Fibroblast of lung (primary cell): ENCODE data around the gene UBAP2. TPM values are rescaled to one million over a fixed set of nuclear protein-coding genes. Genes with fewer than 3 reads are reported as not detected.

ENCODE experiments used
- DNase-seq, 2 donors: peaks; one replicate each; pipeline versions ENCODE4 v3.0.0 to v3.0.0-alpha.2; 2010; ENCODE audit warnings: low read depth in 2 of 2
- H2AFZ ChIP-seq: 2 replicates; pipeline ENCODE4 v1.5.1; 2012; ENCODE audit warnings: low read length, control low read depth, inconsistent platforms
- H3K27ac ChIP-seq: 2 replicates; pipeline ENCODE4 v1.5.1; 2011; ENCODE audit warnings: low read length, control low read depth; ENCODE audit not compliant: insufficient read depth
- H3K27me3 ChIP-seq: 2 replicates; pipeline ENCODE4 v1.5.1; 2011; ENCODE audit warnings: mild to moderate bottlenecking, low read length; ENCODE audit not compliant: control insufficient read depth, insufficient read depth
- H3K36me3 ChIP-seq: 2 replicates; pipeline ENCODE4 v1.5.1; 2011; ENCODE audit warnings: low read length; ENCODE audit not compliant: control insufficient read depth, insufficient read depth
- H3K4me1 ChIP-seq: 2 replicates; pipeline ENCODE4 v1.5.1; 2011; ENCODE audit warnings: low read length; ENCODE audit not compliant: control insufficient read depth, insufficient read depth; ENCODE audit errors: extremely low read depth
- H3K4me2 ChIP-seq: 2 replicates; pipeline ENCODE4 v1.5.1; 2011; ENCODE audit warnings: low read length, control low read depth; ENCODE audit not compliant: insufficient read depth; ENCODE audit errors: extremely low read depth
- H3K4me3 ChIP-seq, 4 experiments: fragments of 200-600 bp in 1 of 4; sonication (generic) in 1 of 4; replicated peaks in 1 of 4; 2 replicates each; pipeline ENCODE4 v1.5.1; 2011 to 2016; ENCODE audit warnings: low read length in 4 of 4, low read depth in 3 of 4, mild to moderate bottlenecking in 3 of 4, control low read depth in 2 of 4, inconsistent platforms in 1 of 4, mixed read lengths in 1 of 4; ENCODE audit not compliant: insufficient read depth in 1 of 4; ENCODE audit errors: control extremely low read depth in 1 of 4
- H3K79me2 ChIP-seq: 2 replicates; pipeline ENCODE4 v1.5.1; 2012; ENCODE audit warnings: mild to moderate bottlenecking, low read length, inconsistent platforms; ENCODE audit not compliant: control insufficient read depth, insufficient read depth
- H3K9ac ChIP-seq: 2 replicates; pipeline ENCODE4 v1.5.1; 2011; ENCODE audit warnings: mild to moderate bottlenecking, low read length, control low read depth; ENCODE audit not compliant: insufficient read depth
- H3K9me3 ChIP-seq: 2 replicates; pipeline ENCODE4 v1.5.1; 2012; ENCODE audit warnings: low read depth, low read length; ENCODE audit not compliant: control insufficient read depth, insufficient read depth
- H4K20me1 ChIP-seq: 2 replicates; pipeline ENCODE4 v1.5.1; 2011; ENCODE audit warnings: low read length; ENCODE audit not compliant: control insufficient read depth, insufficient read depth; ENCODE audit errors: extremely low read depth
- EZH2 ChIP-seq: IDR thresholded peaks from 2 replicates; pipeline ENCODE4 v1.5.1; 2012; ENCODE audit warnings: low read length, control low read depth, mild to moderate bottlenecking; ENCODE audit errors: missing control alignments
- polyA plus RNA-seq, 2 donors: library from polyadenylated mRNA; depleted of rRNA in 1 of 2; stranded (reverse) in 1 of 2; unstranded in 1 of 2; fragments of >200 nt; gene quantifications; 2 replicates each; pipeline ENCODE4 v1.2.1, GENCODE V29; 2011 to 2012; ENCODE audit warnings: missing spikeins in 1 of 2
- total RNA-seq: library from RNA; depleted of rRNA; stranded (reverse); fragments of >200 nt; gene quantifications from 2 replicates; pipeline ENCODE4 v1.2.1, GENCODE V29; 2014
- TF ChIP-seq, protein P1 (sequence below), 2 donors: IDR thresholded peaks in 1 of 2; conservative IDR thresholded peaks in 1 of 2; 1 replicate in 1 of 2; 2 replicates in 1 of 2; pipeline ENCODE4 v1.5.1; 2011 to 2012; ENCODE audit warnings: low read length in 2 of 2, control low read depth in 1 of 2, inconsistent platforms in 1 of 2, low read depth in 1 of 2, mild to moderate bottlenecking in 1 of 2

Gene UBAP2
- total and polyA plus RNA-seq, 2 donors (not counting 1 experiment from before 2014, with no cell fraction given): 10.2 to 20.6 TPM

DNA sequence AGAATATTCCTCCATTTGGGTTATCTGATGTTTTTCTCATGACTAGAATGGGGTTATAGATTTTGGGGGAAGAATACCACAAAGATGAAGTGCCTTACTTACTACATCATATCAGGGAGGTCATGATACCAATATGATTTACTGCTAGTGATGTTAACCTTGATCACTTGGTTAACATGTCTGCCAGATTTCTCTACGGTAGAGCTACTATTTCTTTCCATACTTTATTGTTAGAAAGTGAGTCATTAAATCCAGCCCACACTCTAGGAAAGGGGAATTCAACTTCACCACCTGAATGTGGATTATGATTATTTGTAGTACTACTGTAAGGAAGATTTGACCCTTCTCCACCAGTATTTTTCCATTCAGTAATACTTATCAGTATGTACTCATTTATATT is 167.1 kb downstream of the UBAP2 start:
- peak in 1 of 2 donors; percentile 79 for DNase-seq
- Histone ChIP-seq H3K4me3 (no peak overlapping the region), H3K4me2 (no peak overlapping the region), H3K9me3 (no peaks in the 10 kb centered on the region), H2AFZ (no peak overlapping the region), H3K27ac (no peak overlapping the region), H3K36me3 (no peaks in the 10 kb centered on the region), H3K79me2 (peaks cover 80% of the 10 kb centered on the region), H3K27me3 (no peaks in the 10 kb centered on the region), H3K9ac (no peak overlapping the region), H4K20me1 (peaks cover 3% of the 10 kb centered on the region), H3K4me1 (peaks cover 4% of the 10 kb centered on the region)
- TF ChIP-seq, protein P1, sequence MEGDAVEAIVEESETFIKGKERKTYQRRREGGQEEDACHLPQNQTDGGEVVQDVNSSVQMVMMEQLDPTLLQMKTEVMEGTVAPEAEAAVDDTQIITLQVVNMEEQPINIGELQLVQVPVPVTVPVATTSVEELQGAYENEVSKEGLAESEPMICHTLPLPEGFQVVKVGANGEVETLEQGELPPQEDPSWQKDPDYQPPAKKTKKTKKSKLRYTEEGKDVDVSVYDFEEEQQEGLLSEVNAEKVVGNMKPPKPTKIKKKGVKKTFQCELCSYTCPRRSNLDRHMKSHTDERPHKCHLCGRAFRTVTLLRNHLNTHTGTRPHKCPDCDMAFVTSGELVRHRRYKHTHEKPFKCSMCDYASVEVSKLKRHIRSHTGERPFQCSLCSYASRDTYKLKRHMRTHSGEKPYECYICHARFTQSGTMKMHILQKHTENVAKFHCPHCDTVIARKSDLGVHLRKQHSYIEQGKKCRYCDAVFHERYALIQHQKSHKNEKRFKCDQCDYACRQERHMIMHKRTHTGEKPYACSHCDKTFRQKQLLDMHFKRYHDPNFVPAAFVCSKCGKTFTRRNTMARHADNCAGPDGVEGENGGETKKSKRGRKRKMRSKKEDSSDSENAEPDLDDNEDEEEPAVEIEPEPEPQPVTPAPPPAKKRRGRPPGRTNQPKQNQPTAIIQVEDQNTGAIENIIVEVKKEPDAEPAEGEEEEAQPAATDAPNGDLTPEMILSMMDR (conservative IDR thresholded peaks at IDR 0.05 in 1 of 2, IDR thresholded peaks at IDR 0.05 in 1 of 2; ENCODE audit: low read depth in 1 of 2, low read length in 2 of 2): no peak
- TF ChIP-seq EZH2: no peak

DNA sequence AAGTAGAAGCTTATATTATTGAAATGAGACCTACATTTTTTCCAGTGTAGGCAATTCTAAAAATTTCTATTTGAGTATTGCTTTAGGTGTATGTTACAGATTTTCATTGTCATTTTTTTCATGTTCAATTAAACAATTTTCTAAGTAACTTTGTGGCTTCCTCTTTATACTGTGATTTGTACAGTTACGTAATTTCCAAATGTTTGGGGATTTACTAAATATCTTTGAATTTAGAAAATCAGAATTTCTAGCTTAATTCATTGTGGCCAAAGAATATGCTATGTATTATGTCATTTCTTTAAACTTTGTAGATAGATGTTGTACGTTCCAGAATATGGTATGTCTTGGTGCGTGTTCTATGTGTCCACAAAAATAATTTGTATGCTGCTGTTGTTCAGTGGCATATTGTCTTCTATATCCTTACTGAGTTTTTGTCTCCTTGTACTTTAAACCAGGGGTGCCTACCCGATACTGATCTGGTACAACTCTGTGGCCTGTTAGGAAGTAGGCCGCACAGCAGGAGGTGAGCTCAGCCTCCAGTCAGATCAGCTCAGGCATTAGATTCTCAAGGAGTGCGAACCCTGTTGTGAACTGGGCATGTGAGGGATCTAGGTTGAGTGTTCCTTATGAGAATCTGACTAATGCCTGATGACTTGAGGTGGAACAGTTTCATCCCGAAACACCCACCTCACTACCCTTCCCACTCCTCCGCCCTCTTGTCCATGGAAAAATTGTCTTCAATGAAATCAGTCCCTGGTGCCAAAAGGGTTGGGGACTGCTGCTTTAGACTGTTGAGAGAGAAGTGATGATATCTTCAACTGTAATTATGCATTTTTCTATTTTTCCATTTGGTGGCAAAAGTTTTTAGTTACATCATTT is 168.2 kb downstream of the UBAP2 start:
- Histone ChIP-seq H2AFZ (no peak overlapping the region), H3K27ac (no peak overlapping the region), H3K4me1 (peaks cover 4% of the 10 kb centered on the region), H3K4me3 (no peak overlapping the region), H3K9me3 (no peaks in the 10 kb centered on the region), H3K79me2 (peaks cover 80% of the 10 kb centered on the region), H3K27me3 (no peaks in the 10 kb centered on the region), H3K4me2 (no peak overlapping the region), H3K9ac (no peak overlapping the region), H3K36me3 (no peaks in the 10 kb centered on the region), H4K20me1 (no peaks in the 10 kb centered on the region)
- TF ChIP-seq, protein P1 (conservative IDR thresholded peaks at IDR 0.05 in 1 of 2, IDR thresholded peaks at IDR 0.05 in 1 of 2; ENCODE audit: low read depth in 1 of 2, low read length in 2 of 2): no peak
- TF ChIP-seq EZH2: no peak
- no peak for DNase-seq

DNA sequence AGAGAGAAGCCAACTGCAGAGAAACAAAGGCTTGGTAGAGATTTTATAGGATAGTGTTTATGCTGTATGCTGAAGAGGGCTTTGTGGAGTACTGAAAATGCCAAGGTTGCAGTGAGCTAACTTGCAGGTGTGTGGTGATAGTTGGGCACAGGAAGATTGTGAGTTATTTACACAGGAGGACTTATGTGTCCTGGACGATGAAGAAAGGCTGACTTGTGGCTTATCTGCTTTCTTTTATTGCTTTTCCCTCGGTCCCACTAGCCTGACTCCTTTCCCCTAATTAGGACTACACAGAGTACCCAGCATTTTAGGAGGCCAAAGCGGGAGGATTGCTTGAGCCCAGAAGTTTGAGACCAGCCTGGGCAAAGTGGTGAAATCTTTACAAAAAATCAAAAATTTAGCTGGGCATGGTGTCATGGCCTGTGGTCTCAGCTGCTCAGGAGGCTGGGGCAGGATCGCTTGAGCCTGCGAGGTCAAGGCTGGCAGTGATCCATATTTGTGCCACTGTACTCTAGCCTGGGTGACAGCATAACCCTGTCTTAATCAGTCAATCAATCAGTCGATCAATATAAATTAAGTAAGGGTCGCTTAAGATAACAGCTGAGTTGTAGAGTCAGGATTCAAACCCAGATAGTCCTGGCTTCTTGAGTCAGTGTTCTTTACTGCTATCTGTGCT is 169.9 kb downstream of the UBAP2 start:
- no peaks in the 10 kb centered on the region for H3K4me1 ChIP-seq
- H2AFZ ChIP-seq: no peak overlapping the region
- no peak overlapping the region for H3K9ac ChIP-seq
- TF ChIP-seq EZH2: no peak
- TF ChIP-seq, protein P1 (conservative IDR thresholded peaks at IDR 0.05 in 1 of 2, IDR thresholded peaks at IDR 0.05 in 1 of 2; ENCODE audit: low read depth in 1 of 2, low read length in 2 of 2): no peak
- no peaks in the 10 kb centered on the region for H3K27me3 ChIP-seq
- no peak overlapping the region for H3K4me3 ChIP-seq
- no peaks in the 10 kb centered on the region for H4K20me1 ChIP-seq
- no peak overlapping the region for H3K27ac ChIP-seq
- no peak overlapping the region for H3K4me2 ChIP-seq
- peaks cover 80% of the 10 kb centered on the region for H3K79me2 ChIP-seq
- DNase-seq: no peak
- no peaks in the 10 kb centered on the region for H3K9me3 ChIP-seq
- H3K36me3 ChIP-seq: no peaks in the 10 kb centered on the region
